ENCODE data around the gene GZMA.

GZMA gene

DNA sequence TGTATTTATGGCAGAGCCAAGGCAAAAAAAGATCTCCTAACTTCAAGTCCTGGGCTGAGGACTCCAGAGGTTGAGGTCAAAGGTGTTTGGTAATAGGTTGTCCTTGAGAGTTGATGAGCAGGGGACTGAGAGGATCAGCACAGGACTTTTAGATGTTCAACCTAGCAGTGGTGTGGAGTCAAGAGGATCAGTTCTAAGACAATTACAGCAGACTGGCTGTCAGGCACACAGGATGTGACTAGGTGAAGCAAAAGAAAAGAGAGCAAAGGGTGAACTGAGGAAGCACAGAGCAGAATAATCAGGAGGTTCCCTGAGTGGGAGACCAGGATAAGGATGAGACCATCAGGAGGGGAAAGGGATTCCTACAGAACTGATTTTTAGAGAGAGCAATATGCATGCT is 10.9 kb downstream of the GZMA start:
- no peak for ATAC-seq

DNA sequence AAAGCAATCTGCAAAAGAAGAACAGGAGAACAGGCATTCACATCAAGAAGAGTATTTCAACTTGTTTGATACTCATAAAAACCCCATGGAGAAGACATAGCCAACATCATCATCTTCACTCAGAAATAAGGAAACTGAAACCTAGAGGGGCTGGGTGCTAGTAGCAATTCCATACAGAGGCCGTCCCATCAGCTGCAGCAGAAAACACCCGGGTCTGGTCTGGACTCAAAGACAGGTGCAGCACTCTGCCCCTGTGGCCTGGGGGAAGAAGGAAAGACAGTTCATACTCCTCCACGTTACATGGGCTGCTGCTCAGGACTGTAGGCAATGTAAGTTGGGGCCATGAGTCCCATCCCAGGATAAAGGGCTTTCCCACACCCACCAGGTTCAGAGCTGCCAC is 11.6 kb downstream of the GZMA start:
- ATAC-seq, result no peak

DNA sequence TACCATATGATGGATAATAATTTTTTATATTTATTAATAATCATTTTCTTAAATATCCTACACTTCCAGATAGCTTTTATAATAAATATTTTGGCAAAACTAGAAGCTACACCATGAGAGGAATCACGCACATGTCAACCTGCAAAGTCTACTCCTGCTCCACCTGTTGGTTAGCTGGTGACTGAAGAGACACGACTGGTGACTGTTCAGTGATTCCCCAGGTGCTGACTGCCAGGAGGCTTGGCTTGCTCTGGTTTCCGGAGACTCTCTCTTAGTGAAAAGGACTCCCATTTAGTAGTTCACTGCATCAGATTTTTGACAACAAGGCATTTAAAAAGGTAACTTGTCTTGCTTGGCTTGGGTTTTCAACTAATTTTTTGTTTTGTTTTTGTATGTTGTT is 20.9 kb downstream of the GZMA start:
- no peak for ATAC-seq

DNA sequence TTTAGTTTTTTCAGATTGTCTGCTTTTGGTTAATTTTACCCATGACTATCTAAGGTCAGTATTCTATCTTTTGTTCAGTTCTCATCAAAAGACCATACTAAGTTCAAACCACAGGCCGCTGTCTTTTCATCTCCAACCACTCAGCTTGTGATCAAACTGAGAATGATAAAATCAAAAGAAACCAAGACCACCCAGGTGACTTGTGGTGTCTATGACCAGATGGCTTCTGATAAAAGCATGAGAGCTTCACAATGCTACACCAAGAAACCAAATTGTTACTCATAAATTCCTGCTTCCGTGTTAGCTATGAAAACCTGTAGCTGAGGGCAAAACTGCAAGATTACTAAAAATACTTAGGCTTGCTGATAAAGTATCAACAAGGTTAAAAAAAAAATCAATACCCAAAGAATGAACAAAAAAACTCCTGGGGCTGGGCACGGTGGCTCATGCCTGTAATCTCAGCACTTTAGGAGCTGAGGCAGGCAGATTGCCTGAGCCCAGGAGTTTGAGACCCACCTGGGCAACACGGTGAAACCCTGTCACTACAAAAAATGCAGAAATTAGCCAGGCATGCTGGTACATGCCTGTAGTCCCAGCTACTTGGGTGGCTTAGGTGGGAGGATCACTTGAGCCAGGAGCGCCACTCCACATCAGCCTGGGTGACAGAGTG is 31.7 kb downstream of the GZMA start:
- ATAC-seq, result peak; percentile 82 to 86

DNA sequence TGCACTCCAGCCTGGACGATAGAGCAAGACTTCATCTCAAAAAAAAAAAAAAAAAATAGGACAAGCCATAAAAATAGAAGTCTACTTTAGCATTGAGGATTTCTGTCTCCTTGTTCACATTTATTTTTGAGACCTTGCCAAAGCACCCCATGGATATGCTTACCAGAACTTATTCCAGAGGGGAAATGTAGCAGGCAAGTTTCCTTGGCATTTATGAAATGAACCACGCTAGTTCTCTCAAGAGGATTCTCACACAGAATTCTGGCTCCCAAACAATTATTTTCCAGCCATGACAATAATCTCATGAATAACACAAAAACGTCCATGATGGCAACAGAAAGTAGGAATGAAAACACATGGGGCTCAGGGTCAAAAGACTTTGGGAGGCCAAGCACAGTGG is 34.1 kb downstream of the GZMA start:
- no peak for ATAC-seq

DNA sequence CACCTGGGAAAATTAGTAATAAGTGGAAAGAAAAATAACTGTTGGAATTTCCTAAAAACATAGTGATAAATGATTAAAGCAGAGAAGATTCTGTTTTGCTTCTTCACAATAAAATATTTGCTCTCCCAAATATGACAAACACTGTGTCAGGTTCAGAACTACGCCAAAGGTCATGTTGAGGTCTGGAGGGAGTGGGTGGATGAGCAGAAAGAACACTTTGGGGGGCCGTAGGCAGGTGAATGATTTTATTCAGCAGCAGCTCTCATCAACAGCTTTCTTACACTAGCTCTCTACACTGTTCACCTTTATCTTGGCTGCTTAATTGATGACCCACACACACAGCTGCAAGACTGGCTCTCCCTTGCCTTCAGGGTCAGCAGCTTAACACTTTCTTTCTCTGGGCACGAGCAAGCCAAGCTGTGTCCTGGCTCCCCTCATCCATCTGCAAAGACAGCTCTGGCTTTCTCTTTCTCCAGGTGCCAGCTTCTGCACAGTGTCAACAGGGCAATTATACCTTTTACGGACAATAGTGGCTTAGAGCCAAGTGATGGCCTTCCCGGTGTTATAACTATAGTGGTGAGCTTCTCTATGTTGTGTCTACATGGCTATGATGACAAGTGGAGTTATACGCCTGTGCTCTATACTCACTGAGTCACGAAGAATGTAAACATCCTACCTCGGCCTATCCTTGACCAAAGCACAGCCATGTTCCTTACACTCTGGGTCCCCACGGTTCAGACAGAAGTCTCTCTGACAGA is 38.6 kb downstream of the GZMA start:
- ATAC-seq, result no peak

DNA sequence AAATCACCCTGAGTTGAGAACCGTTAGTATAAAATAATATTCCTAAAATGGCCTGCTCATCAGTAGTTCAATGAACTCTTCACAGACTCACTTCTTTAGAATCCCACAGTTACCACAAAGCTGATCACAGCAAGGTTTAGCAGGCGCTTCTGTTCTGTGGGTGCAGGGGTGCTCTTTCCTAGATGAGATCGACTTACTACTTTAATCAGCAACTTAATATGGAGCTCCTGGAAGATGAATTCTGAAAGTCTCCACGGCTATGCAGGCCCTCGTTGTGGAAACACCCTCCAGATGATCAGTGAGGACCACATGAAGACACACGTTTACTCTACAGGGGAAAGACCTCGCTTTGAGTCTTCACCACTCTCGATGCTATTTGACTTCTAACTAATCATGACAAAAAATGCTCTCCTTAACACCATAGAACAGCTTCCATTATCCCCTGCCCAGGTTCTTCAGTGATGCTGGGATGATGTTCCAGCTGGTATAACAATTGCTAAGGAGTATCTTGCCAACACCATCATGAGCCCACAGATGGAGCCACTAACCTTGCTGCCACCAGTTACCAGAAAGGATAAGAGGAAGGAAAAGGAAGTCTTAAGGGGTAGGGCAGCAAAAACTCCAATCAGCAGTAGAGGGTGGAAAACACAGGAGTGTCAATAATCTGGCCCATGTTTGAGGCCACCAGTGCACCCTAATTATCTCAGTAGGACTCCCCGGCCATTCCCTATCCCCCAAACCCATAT is 39.7 kb downstream of the GZMA start:
- ATAC-seq, result no peak

DNA sequence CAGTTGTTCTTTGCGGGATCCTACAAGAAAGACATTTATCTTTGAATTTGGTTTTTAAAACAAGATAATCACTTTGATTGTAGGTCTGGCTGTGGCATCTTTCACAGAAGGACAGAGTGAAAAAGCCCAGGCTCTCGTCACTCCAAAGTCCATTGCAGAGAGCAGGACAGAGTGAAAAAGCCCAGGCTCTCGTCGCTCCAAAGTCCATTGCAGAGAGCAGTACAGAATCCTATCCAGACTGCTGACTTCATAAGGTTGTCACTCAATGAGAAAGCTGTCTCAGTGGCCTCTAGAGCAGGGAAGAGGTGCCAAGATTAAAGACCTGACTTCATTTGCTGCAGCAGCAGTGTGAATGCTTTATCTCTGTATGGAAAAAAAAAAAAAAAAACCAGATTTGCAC is 41.2 kb downstream of the GZMA start:
- no peak for ATAC-seq

DNA sequence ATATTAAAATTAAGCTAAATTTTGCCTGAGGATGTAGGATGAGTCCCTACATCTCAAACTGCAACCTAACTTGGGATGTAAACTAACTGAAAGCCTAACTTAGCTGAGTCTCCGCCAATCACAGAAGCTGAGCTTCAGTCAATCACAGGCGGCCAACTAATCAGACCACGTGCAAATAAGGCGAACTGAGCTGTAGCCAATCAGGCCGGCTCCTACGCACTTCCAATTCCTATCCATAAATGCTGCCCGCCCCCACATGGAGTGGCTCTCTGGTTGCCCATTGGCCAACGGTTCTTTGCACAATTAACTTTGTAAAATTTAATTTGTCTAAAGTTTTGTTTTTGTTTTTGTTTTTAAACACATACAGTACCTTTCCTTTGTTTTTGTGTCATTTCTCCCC is 43.6 kb downstream of the GZMA start:
- ATAC-seq, result no peak

DNA sequence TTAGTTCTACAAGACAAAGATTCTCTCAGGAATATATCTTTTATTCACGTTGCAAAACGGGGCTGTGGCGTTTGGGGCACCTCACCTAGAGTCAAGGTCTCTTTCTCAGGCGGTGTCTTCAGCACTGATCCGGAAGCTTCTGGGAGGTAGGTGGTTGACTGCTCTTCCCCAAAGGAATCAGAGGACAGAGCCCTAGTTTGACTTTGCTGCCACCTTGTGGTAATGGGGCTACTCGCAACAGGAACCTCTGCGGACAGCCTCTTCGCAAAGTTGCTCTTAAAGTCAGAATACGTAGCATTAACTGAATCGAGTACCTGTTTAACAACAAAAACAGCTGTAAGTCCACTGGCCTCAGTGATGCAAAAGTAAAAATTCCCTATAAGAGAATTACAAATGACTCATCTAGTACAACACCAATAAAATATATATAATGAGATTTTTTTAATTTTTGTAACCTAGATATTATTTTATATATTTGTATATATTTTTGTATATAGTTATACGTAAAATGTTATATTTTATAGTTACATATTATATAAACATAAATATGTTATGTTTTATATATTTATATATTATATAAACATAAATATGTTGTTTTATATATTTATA is 44.2 kb downstream of the GZMA start:
- peak; percentile 91 to 97 for ATAC-seq

DNA sequence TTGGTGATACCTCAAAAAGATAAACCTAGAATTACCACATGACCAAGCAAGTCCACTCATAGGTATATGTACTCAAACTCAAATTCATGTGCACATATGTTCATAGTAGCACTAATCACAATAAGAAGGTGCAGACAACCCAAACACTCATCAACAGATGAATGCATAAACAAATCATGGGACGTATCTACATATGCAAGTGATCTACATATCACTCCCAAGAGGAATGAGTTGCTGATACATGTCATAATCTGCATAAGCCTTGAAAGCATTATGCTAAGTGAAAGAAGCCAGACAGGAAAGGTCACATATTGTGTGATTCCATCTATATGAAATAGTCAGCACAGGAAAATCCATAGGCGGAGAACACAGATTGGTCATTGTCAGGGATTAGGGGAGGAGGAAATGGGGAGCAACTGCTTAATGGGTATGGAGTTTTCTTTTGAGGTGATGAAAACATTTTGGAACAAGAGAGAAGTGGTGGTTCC is 46.9 kb downstream of the GZMA start:
- no peak for ATAC-seq

DNA sequence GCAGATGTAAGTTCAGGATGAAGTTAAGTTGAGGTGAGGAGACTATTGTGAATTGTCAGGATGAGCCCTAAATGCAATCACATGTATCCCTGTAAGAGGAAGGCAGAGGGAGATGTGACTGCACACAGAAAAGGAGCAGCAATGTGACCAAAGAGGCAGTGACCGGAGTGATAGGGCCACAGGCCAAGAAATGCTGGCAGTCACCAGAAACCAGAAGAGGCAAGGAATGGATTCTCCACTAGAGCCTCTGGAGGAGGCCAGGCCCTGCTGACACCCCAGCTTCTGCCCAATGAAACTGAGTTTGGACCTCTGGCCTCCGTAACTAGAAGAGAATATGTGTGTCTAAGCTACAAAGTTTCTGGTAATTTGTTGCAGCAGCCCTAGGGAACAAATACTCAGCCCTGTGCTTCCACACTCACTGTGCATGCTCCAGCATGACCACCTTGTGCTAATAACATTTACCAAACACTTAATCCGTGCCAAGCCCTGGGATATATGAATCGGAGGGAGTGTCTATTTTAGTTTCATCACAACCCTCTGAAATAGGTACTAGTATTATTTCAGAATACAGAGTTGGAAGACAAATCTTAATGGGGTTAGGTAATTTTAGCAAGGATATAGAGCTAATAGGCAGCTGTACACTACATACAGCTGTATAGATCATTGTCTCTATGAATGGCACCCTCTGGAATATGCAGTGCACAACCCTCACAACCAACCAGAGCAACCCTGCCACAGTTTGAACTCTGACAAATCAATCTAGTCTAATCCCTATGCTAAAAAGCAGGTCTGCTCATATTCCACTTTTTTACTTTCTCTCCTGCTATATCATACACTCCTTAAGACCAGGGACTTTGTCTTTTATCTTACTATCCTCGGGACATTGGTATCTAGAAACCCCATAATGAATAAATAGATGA is 49.7 kb downstream of the GZMA start:
- ATAC-seq, result no peak

DNA sequence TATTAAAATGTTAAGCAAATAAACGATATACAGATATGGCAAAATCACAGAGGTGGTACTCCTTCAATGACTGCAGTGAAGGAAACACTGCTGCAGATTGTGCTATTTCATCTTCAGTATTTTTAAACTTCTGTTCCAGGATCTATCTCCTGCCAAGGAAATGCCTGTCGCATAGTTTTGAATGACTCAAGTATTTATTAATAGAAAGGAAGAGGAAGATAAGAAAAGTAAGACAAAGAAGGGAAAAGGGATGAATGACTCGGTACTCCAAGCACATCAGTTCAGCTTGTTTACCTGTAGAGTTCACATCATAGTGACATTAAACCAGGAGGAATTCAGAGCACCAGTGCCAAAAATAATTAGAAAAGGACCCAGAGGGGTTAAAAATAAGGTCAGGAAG is 52.4 kb downstream of the GZMA start:
- ATAC-seq, result no peak

All from activated CD4-positive, CD25-positive, alpha-beta regulatory T cell treated with anti-CD3 and anti-CD28 coated beads, Interleukin-2, amount 50 U/mL, for 24 hours (primary cell).